ENCODE results near the gene PHACTR3.

Gene PHACTR3

GRCh38 chr20:59747671-59748515 is 143.6 kb downstream of the PHACTR3 start:
- no peak for DNase-seq (ENCODE audit: low read depth in 1 of 2, low spot score in 1 of 2)

GRCh38 chr20:59748619-59749191 is 144.4 kb downstream of the PHACTR3 start:
- DNase-seq (ENCODE audit: low read depth in 1 of 2, low spot score in 1 of 2): no peak

GRCh38 chr20:59749301-59749700 is 145.0 kb downstream of the PHACTR3 start:
- DNase-seq (ENCODE audit: low read depth in 1 of 2, low spot score in 1 of 2): no peak

- no peak for DNase-seq (ENCODE audit: low read depth in 1 of 2, low spot score in 1 of 2)
These were observed 146.0 kb downstream of the PHACTR3 start for GRCh38 chr20:59750209-59750840.

- DNase-seq (ENCODE audit: low read depth in 1 of 2, low spot score in 1 of 2): no peak
These were observed 146.9 kb downstream of the PHACTR3 start for GRCh38 chr20:59751075-59751711.

GRCh38 chr20:59752101-59752586 is 147.8 kb downstream of the PHACTR3 start:
- no peak for DNase-seq (ENCODE audit: low read depth in 1 of 2, low spot score in 1 of 2)

- DNase-seq (ENCODE audit: low read depth in 1 of 2, low spot score in 1 of 2): no peak
These were observed 148.5 kb downstream of the PHACTR3 start for GRCh38 chr20:59752704-59753460.

- DNase-seq (ENCODE audit: low read depth in 1 of 2, low spot score in 1 of 2): no peak
These were observed 149.5 kb downstream of the PHACTR3 start for GRCh38 chr20:59753836-59754235.

GRCh38 chr20:59754551-59754950 is 150.2 kb downstream of the PHACTR3 start:
- DNase-seq (ENCODE audit: low read depth in 1 of 2, low spot score in 1 of 2): no peak

GRCh38 chr20:59756241-59756640 is 151.9 kb downstream of the PHACTR3 start:
- DNase-seq (ENCODE audit: low read depth in 1 of 2, low spot score in 1 of 2): no peak

GRCh38 chr20:59764037-59764436 is 159.7 kb downstream of the PHACTR3 start:
- no peak for DNase-seq (ENCODE audit: low read depth in 1 of 2, low spot score in 1 of 2)

GRCh38 chr20:59765599-59766177 is 161.3 kb downstream of the PHACTR3 start:
- DNase-seq (ENCODE audit: low read depth in 1 of 2, low spot score in 1 of 2): no peak

- no peak for DNase-seq (ENCODE audit: low read depth in 1 of 2, low spot score in 1 of 2)
These were observed 163.3 kb downstream of the PHACTR3 start for GRCh38 chr20:59767656-59768055.

GRCh38 chr20:59770270-59770669 is 165.9 kb downstream of the PHACTR3 start:
- no peak for DNase-seq (ENCODE audit: low read depth in 1 of 2, low spot score in 1 of 2)

- DNase-seq (ENCODE audit: low read depth in 1 of 2, low spot score in 1 of 2): no peak
These were observed 166.5 kb downstream of the PHACTR3 start for GRCh38 chr20:59770851-59771250.

- DNase-seq (ENCODE audit: low read depth in 1 of 2, low spot score in 1 of 2): no peak
These were observed 167.4 kb downstream of the PHACTR3 start for GRCh38 chr20:59771506-59772372.

GRCh38 chr20:59772373-59772705 is 168.0 kb downstream of the PHACTR3 start:
- DNase-seq (ENCODE audit: low read depth in 1 of 2, low spot score in 1 of 2): no peak

GRCh38 chr20:59772931-59773913 is 168.9 kb downstream of the PHACTR3 start:
- DNase-seq (ENCODE audit: low read depth in 1 of 2, low spot score in 1 of 2): no peak
